SK-N-MC (cell line): Measurements from ENCODE around the gene SOX6.

Experiments used
- DNase-seq: peaks from one replicate; pipeline ENCODE4 v3.0.0-alpha.2; 2011; ENCODE audit warnings: low read depth, low spot score
- H3K27ac ChIP-seq: fragments of 200-600 bp; sonication (generic); 2 replicates; pipeline ENCODE4 v1.5.1; 2016; ENCODE audit warnings: mixed run types
- H3K36me3 ChIP-seq: fragments of 200-600 bp; sonication (generic); 2 replicates; pipeline ENCODE4 v1.6.1; 2017; ENCODE audit warnings: antibody characterized with exemption, low read length, mixed read lengths; ENCODE audit not compliant: insufficient read depth
- H3K4me3 ChIP-seq: fragments of 200-600 bp; sonication (generic); 2 replicates; pipeline ENCODE4 v1.5.1; 2016
- H3K9ac ChIP-seq: fragments of 200-600 bp; sonication (generic); 2 replicates; pipeline ENCODE4 v1.8.0; 2017; ENCODE audit warnings: mixed run types, mixed read lengths; ENCODE audit not compliant: insufficient read length
- H3K9me3 ChIP-seq: fragments of 200-600 bp; sonication (generic); 2 replicates; pipeline ENCODE4 v1.6.1; 2017; ENCODE audit warnings: low read depth, mild to moderate bottlenecking, antibody characterized with exemption, low read length, moderate library complexity, mixed read lengths
- EZH2 ChIP-seq: fragments of 200-600 bp; sonication (generic); IDR thresholded peaks from one replicate; pipeline ENCODE4 v1.6.1; 2017; ENCODE audit warnings: antibody characterized with exemption
- FOXP2 ChIP-seq: optimal IDR thresholded peaks from 2 replicates; pipeline ENCODE3; 2011; ENCODE audit warnings: mild to moderate bottlenecking, moderate library complexity; ENCODE audit not compliant: insufficient read depth; ENCODE audit errors: extremely low read length, control extremely low read depth
- POLR2AphosphoS5 ChIP-seq: IDR thresholded peaks from 2 replicates; pipeline ENCODE4 v1.6.1; 2012; ENCODE audit warnings: mild to moderate bottlenecking, low read depth, low read length, borderline replicate concordance

SOX6 gene

DNA sequence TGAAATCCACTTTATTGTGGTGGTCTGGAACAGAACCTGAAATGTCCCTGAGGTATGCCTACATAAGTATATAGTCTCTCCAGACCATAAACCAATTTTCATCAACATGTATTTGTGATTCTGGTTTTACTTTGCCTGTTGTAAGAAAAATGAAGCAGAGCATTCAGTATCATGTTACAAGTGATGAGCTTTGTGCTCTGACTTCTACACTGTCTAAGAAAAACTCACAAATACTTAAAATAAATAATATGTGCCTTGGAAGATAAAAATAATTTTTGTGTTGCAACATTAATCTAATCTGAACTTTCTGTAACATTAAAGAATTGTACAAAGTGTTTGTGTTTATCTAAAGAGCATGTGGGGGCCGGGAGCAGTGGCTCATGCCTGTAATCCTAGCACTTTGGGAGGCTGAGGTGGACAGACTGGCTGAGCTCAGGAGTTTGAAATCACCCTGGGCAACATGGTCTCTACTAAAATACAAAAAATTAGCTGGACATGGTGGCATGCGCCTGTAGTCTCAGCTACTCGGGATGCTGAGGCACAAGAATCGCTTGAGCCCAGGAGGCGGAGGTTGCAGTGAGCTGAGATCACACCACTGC lies 219.5 kb downstream of the SOX6 start:
- TF ChIP-seq EZH2 (no peak), FOXP2 (no peak), POLR2AphosphoS5 (no peak)
- Histone ChIP-seq H3K9ac (no peak overlapping the region), H3K27ac (no peak overlapping the region), H3K36me3 (peaks cover 17% of the 10 kb centered on the region; the same call in 1 of the 2 replicates), H3K9me3 (0 out of 2 replicates have a peak, but pooled peaks cover 2% of the 10 kb centered on the region), H3K4me3 (no peak overlapping the region)
- no peak for DNase-seq

DNA sequence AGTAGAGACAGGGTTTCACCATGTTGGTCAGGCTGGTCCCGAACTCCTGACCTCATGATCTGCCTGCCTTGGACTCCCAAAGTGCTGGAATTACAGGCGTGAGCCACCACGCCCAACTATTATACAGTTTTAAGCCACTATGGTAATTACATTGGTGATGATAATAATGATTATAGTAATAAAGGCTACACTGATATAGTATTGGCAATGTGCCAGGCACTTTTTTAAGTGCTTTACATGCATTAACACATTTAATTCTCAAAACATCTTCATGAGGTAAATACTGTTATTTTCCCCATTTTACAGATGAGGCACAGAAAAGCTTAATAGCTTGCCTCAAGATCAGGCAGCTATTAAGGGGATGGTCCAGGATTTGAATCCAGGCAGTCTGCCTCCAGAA lies 222.5 kb downstream of the SOX6 start:
- Histone ChIP-seq H3K36me3 (peaks cover 31% of the 10 kb centered on the region), H3K4me3 (no peak overlapping the region), H3K9ac (no peak overlapping the region), H3K27ac (no peak overlapping the region), H3K9me3 (0 out of 2 replicates have a peak, but pooled peaks cover 2% of the 10 kb centered on the region)
- DNase-seq = no peak
- TF ChIP-seq POLR2AphosphoS5 (no peak), FOXP2 (no peak), EZH2 (no peak)

DNA sequence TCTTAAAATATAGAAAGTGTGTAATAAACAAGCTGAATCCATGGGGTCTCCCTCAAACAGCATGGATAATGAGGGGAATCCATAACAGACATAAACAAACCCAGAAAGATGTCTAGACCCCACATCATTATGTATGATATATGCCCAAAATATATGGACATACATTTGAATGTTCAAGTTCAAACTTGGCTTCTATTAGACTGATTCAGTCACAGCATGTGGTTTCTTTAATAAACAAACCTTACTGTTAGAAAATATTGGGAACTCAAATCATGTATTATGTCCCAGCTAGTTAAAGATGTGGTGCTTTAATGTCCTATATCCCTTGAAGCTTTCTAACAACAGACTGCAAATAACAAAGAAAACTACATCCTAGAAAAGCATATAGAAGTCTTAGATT lies 228.6 kb downstream of the SOX6 start:
- Histone ChIP-seq H3K36me3 (peaks cover 15% of the 10 kb centered on the region), H3K9me3 (no peaks in the 10 kb centered on the region), H3K4me3 (no peak overlapping the region), H3K9ac (no peak overlapping the region), H3K27ac (peak overlapping the region; percentile 95)
- no peak for DNase-seq
- TF ChIP-seq POLR2AphosphoS5 (no peak), EZH2 (no peak), FOXP2 (no peak)

DNA sequence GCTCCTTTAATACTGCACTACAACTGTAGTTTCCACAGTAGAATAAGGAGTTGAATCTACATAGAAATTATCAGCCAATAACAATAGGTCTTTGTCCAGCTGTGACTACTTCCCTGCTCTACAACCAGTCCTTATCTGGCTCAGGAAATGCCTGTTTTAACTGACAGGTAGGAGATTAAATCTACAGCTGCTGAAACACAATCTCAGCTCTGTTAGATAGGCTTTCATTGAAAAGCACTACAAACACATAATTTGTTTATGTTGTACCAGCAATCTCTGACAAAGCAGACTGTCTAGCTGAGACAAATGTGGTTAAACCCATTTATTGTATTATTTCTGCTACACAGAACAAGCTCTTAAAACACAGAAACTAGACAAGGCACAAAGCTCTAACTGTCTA lies 230.0 kb downstream of the SOX6 start:
- Histone ChIP-seq H3K9me3 (no peaks in the 10 kb centered on the region), H3K9ac (peak overlapping the region; percentile 9), H3K36me3 (peaks cover 10% of the 10 kb centered on the region), H3K4me3 (no peak overlapping the region), H3K27ac (peak overlapping the region; percentile 95)
- no peak for TF ChIP-seq EZH2
- no peak for TF ChIP-seq FOXP2
- no peak for TF ChIP-seq POLR2AphosphoS5
- no peak for DNase-seq

DNA sequence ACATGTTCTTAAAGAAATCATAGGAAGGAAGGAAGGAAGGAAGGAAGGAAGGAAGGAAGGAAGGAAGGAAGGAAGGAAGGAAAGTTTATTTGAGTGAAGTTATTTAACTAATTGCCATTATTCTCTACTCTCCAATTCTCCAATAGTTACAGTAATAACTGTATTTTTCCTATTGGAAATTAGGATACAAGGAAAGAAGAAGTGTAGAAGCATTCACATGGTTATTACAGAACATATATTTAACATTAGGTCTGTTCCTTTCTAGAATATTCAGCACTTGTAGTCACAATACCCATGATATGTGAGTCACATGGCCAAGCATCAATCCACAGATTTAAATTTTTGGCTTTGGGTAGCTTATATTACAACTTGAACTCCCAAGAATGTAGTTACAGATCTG lies 230.6 kb downstream of the SOX6 start:
- Histone ChIP-seq H3K9ac (no peak overlapping the region), H3K9me3 (no peaks in the 10 kb centered on the region), H3K36me3 (peaks cover 5% of the 10 kb centered on the region), H3K27ac (peak overlapping the region; percentile 95), H3K4me3 (no peak overlapping the region)
- DNase-seq = peak; percentile 71
- TF ChIP-seq EZH2 (no peak), POLR2AphosphoS5 (no peak), FOXP2 (no peak)

DNA sequence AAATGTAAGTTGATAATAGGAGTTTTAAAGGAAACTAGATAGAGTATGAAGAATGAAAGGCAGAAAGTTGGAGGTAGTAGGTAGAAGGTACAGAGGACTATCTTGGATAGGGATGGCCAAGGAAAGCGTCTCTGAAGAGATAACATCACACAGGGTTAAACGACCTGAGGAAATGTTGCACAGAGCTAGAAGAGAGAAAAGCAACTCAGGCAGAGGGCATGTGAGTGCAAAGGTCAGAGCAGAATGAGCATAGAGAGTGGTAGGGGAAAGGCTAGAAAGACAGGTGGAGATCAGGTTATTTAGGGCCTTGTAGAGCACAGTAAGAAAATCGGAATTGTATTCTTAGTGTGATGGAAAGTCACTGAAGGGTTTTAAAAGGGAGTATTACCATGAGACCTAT lies 232.0 kb downstream of the SOX6 start:
- TF ChIP-seq FOXP2 = no peak
- no peak for TF ChIP-seq POLR2AphosphoS5
- no peak for TF ChIP-seq EZH2
- H3K27ac ChIP-seq = peak overlapping the region; percentile 95; the same call in 1 of the 2 replicates
- H3K9me3 ChIP-seq = no peaks in the 10 kb centered on the region
- no peaks in the 10 kb centered on the region for H3K36me3 ChIP-seq
- H3K4me3 ChIP-seq = no peak overlapping the region
- DNase-seq = no peak
- H3K9ac ChIP-seq = no peak overlapping the region

DNA sequence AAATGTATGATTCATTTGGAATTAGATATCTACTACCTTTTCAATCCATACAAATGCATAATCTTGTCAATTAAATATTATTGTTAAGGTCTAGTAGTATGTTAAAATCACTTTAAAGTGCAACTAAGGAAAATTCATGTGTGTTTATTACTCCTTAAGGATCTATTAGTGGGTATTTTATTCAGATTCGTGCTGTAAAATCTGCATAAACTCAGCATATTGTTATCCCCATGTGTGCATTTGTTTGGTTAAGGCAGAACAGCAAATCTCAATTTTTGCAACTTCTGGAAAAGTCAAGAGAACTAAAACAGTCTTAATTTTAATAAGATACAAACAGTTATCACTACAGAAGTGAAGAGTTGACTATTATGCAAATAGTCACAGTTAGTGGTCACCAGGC lies 234.5 kb downstream of the SOX6 start:
- Histone ChIP-seq H3K9me3 (no peaks in the 10 kb centered on the region), H3K27ac (peak overlapping the region; percentile 65), H3K4me3 (no peak overlapping the region), H3K9ac (no peak overlapping the region), H3K36me3 (peaks cover 2% of the 10 kb centered on the region; the same call in 1 of the 2 replicates)
- no peak for DNase-seq
- no peak for TF ChIP-seq POLR2AphosphoS5
- TF ChIP-seq EZH2 = no peak
- TF ChIP-seq FOXP2 = no peak

DNA sequence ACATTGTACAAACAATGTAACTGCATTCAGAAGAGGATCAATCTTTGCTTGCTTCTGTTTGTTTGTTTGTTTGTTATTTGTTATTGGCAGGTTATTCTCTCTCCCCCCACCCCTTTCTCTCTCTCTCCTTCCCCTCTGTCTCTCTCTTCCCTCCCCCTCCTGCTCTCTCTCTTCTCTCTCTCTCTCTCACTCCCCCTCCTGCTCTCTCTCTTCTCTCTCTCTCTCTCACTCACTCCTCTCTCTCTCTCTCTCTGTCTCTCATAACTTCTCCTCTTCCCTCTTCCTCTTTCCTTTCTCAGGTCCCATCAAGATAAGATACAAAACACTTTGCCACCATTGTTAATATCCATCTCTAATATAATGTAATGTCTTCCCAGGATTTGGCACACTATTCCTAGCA lies 236.3 kb downstream of the SOX6 start:
- no peak for DNase-seq
- Histone ChIP-seq H3K27ac (peak overlapping the region; percentile 73), H3K36me3 (peaks cover 5% of the 10 kb centered on the region; the same call in 1 of the 2 replicates), H3K9me3 (no peaks in the 10 kb centered on the region), H3K4me3 (no peak overlapping the region), H3K9ac (no peak overlapping the region)
- TF ChIP-seq FOXP2 (no peak), POLR2AphosphoS5 (no peak), EZH2 (no peak)

DNA sequence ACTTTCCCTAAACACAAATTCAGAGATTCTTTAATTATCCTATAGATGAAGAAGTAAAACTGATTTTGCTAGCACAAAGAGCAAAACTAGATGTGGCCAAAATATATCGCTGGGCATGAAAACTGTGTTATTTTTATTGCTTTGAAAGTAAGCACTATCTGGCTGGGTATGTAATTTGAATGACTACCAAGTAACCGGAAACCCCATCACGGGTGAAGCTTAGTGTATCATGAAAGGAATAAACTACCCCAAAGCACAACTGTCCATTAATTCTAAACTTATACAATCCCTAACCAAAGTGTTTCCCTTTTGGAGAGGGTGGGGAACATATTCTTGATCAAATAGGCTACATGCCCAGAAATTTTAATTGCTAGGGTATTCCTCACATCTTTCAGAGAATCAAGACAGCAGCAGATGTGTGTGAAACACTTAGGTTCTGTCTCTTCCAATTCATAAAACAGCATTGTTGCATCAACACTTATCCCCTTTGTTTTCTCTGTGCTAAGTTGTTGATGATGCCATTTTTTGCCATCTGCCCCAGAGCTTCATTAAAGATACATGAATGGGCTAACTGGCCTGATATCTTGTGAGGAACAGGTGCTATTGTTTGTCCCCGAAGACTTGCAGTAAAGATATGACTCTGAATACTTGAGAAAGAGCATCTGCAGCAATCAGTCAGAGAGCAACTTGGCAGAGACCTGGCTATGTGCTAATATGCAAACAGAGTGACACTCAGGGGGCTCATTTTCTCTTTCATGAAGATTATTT lies 238.2 kb downstream of the SOX6 start:
- H3K36me3 ChIP-seq = peaks cover 5% of the 10 kb centered on the region; the same call in 1 of the 2 replicates

More for the DNA sequence above, 238.2 kb downstream of the SOX6 start:
- H3K4me3 ChIP-seq = no peak overlapping the region
- DNase-seq = no peak
- H3K9me3 ChIP-seq = no peaks in the 10 kb centered on the region
- no peak overlapping the region for H3K9ac ChIP-seq
- peak overlapping the region; percentile 73; the same call in 1 of the 2 replicates for H3K27ac ChIP-seq
- TF ChIP-seq POLR2AphosphoS5 (no peak), FOXP2 (no peak), EZH2 (no peak)
